Right lobe of liver (tissue), 6 donors: ENCODE measurements around the gene UGT1A4. TPM values are rescaled to one million over a fixed set of nuclear protein-coding genes. Genes with fewer than 3 reads are reported as not detected.
A peak's percentile ranks its signal among the peaks of the same experiment; 100 is the strongest.

ENCODE experiments used
- ATAC-seq, 4 donors: fragments of 200-7000 bp; cut with Tn5 transposase; one replicate each; pipeline ENCODE4 v1.9.1; 2020; ENCODE audit warnings: mild to moderate bottlenecking in 4 of 4, moderate library complexity in 4 of 4
- DNase-seq, 3 donors: peaks; one replicate each; pipeline ENCODE4 v3.0.0-alpha.2; 2020
- H3K27ac ChIP-seq, 3 donors: fragments of 200-600 bp; one replicate each; pipeline ENCODE4 v1.8.0; 2022
- H3K27me3 ChIP-seq, 2 donors: fragments of 200-600 bp; one replicate each; pipeline ENCODE4 v1.8.0; 2022
- H3K36me3 ChIP-seq, 4 donors: fragments of 200-600 bp; sonication (generic) in 1 of 4; one replicate each; pipeline versions ENCODE4 v1.5.1 to v1.8.0; 2017 to 2022; ENCODE audit warnings: control low read depth in 1 of 4
- H3K4me1 ChIP-seq, 4 donors: fragments of 200-600 bp; sonication (generic) in 1 of 4; one replicate each; pipeline versions ENCODE4 v1.5.1 to v1.8.0; 2017 to 2022; ENCODE audit warnings: control low read depth in 1 of 4
- H3K4me3 ChIP-seq, 3 donors: fragments of 200-600 bp; one replicate each; pipeline ENCODE4 v1.8.0; 2022
- H3K9me3 ChIP-seq, 4 donors: fragments of 200-600 bp; sonication (generic) in 1 of 4; one replicate each; pipeline versions ENCODE4 v1.5.1 to v1.8.0; 2017 to 2022; ENCODE audit warnings: control low read depth in 1 of 4
- POLR2A ChIP-seq: fragments of 450-650 bp; IDR thresholded peaks from one replicate; pipeline ENCODE4 v1.6.1; 2017; ENCODE audit warnings: antibody characterized with exemption, mild to moderate bottlenecking
- WGBS: methylation state at CpG from one replicate; pipeline ENCODE4 v1.1.6; 2018; ENCODE audit warnings: low coverage, low lambda C conversion rate; ENCODE audit not compliant: insufficient coverage; ENCODE audit errors: missing lambda C conversion rate; 5-methylcytosine and 5-hydroxymethylcytosine counted together
- intact Hi-C, 2 donors: fragments of 100-400 bp; cut with DNase I; formaldehyde crosslinking; loops; one replicate each; pipeline versions ENCODE4 v1.11.2 to v1.14.1; 2022
- total RNA-seq, 6 experiments: library from RNA; depleted of rRNA in 2 of 6; stranded (reverse); fragments of >200 nt in 2 of 6; fragmentation: NEBNext Ultra II Directional in 3 of 6; extraction: Animal tissue kit (Norgen Biotek cat#: 25700) in 3 of 6; gene quantifications; one replicate each; pipeline versions ENCODE4 v1.1.0 to v1.2.4, GENCODE V29; 2016 to 2023
- TF ChIP-seq, protein P1 (sequence below), 4 donors: fragments of 200-600 bp in 3 of 4; fragments of 450-650 bp in 1 of 4; IDR thresholded peaks; one replicate each; pipeline versions ENCODE4 v1.5.1 to v1.8.0; 2016 to 2022; ENCODE audit warnings: antibody characterized with exemption in 4 of 4, mild to moderate bottlenecking in 2 of 4
- donor health status: DM: no; HTN: yes; CAD: no.
- donor health status: DM: no; HTN: no; CAD: no.
- donor health status: DM: no; HTN: no; CAD: no.
- donor health status: DM: no; HTN: yes; CAD: no.
- donor health status: DM: no; HTN: yes; CAD: no.

UGT1A4 gene
- total RNA-seq, 6 experiments from 2014 or later: 98.7 to 1,011 (median 214) TPM

DNA sequence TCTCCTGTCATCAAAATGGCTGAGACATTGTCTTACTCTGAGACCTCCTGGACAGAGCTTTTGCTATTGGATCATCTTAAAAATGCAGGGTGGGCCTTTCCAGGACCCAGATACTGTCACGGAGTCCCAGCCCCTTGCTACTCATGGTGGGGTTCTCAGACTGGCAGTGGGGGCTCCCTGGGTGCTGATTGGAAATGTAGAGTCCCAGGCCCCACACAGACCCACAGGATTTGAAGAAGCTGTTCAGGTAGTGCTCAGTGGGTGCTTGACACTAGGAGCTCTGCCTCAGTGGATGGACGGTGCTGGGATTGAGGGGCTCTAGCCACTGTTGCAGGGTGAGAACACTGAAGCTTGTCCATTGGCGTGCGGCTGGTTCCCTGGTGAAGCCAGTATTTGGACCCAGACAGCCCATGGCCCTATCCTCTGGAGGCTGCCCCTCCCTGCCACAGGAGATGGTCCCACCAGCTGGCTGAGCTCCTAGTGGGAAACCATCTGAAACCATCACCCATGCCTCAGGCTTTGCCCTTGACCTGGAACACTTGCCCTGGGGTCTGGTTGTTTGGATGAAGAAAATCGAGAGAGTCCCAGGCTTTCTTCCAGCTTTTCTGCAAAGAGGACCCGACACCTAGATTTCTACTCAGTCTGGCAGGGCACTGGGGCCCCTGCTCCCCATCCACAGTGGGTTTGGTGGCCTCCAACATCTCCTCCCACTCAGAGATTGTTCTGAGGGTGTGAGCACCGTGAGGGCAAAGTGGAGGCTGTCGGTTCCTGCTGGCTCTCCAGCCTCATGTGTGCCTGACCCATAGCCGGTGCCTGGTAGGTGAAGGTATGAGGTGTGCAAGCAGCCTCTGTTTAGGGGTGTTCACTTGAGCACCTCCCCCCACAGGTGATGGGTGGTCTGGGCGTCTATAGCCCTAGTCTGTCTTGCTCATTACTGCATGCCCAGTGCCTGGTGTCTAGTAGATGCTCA, 89.7 kb downstream of the UGT1A4 start:
- no peak overlapping the region for H3K27ac ChIP-seq
- ATAC-seq: no peak
- 60% methylated on average over 3 of the region's 10 CpGs for WGBS

DNA sequence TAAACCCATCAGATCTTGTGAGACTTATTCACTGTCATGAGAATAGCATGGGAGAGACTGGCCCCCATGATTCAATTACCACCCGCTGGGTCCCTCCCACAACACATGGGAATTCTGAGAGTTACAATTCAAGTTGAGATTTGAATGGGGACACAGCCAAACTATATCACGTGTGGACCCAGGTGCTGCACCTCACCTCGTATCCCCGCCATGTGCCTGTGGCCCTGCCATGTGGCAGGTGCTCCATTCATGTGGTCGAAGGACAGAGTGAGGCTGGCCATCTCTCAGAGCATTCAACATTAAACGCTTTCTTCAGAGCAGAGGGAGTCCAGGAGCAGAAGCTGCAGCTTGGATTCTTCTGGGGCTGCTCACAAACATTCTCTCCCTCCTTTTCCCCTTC, 91.8 kb downstream of the UGT1A4 start:
- no peaks in the 10 kb centered on the region for H3K9me3 ChIP-seq
- DNase-seq (no peak), ATAC-seq (no peak)
- intact Hi-C loops: no loop called here
- no peaks in the 10 kb centered on the region for H3K4me1 ChIP-seq
- no peaks in the 10 kb centered on the region for H3K27me3 ChIP-seq
- no peak overlapping the region for H3K27ac ChIP-seq
- no peaks in the 10 kb centered on the region for H3K36me3 ChIP-seq
- no peak overlapping the region for H3K4me3 ChIP-seq
- TF ChIP-seq, protein P1, sequence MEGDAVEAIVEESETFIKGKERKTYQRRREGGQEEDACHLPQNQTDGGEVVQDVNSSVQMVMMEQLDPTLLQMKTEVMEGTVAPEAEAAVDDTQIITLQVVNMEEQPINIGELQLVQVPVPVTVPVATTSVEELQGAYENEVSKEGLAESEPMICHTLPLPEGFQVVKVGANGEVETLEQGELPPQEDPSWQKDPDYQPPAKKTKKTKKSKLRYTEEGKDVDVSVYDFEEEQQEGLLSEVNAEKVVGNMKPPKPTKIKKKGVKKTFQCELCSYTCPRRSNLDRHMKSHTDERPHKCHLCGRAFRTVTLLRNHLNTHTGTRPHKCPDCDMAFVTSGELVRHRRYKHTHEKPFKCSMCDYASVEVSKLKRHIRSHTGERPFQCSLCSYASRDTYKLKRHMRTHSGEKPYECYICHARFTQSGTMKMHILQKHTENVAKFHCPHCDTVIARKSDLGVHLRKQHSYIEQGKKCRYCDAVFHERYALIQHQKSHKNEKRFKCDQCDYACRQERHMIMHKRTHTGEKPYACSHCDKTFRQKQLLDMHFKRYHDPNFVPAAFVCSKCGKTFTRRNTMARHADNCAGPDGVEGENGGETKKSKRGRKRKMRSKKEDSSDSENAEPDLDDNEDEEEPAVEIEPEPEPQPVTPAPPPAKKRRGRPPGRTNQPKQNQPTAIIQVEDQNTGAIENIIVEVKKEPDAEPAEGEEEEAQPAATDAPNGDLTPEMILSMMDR (IDR thresholded peaks at IDR 0.05): no peak
- TF ChIP-seq POLR2A: no peak
- WGBS: 50% methylated on average over 1 of the region's 6 CpGs

More for the DNA sequence above, 89.7 kb downstream of the UGT1A4 start:
- TF ChIP-seq, protein P1 (IDR thresholded peaks at IDR 0.05): no peak
- TF ChIP-seq POLR2A: no peak
- intact Hi-C loops: no loop called here
- Histone ChIP-seq H3K4me1 (no peaks in the 10 kb centered on the region), H3K27me3 (no peaks in the 10 kb centered on the region), H3K36me3 (no peaks in the 10 kb centered on the region), H3K4me3 (no peak overlapping the region), H3K9me3 (no peaks in the 10 kb centered on the region)
- peak in 1 of 3 donors; percentile 40 for DNase-seq

DNA sequence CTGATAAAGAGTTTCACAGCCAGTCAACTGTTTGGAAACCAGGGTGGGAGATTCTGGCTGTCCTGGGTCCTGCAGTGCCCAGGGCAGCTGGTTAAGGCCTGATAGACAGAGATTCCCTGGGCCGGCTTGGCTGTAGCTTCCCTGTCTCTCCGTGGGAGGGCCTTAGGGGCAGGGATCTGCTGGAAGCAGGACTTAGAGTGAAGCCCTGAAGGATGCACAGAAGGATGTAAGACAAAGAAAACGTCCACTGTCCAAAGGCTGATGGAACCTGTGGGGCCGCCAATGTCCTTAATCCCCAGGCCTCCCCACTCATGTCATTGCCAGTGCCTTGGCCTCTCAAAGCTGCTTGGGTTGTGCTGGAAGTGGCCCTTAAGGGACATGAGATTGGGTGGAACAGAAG, 92.6 kb downstream of the UGT1A4 start:
- Histone ChIP-seq H3K27ac (no peak overlapping the region), H3K36me3 (no peaks in the 10 kb centered on the region), H3K27me3 (no peaks in the 10 kb centered on the region), H3K9me3 (no peaks in the 10 kb centered on the region), H3K4me1 (no peaks in the 10 kb centered on the region), H3K4me3 (no peak overlapping the region)
- 62% methylated on average over 3 of the region's 4 CpGs for WGBS
- TF ChIP-seq POLR2A: no peak
- TF ChIP-seq, protein P1 (IDR thresholded peaks at IDR 0.05): no peak
- DNase-seq: peak in 2 of 3 donors; percentile 21 to 24
- intact Hi-C loops: no loop called here
- ATAC-seq: no peak

DNA sequence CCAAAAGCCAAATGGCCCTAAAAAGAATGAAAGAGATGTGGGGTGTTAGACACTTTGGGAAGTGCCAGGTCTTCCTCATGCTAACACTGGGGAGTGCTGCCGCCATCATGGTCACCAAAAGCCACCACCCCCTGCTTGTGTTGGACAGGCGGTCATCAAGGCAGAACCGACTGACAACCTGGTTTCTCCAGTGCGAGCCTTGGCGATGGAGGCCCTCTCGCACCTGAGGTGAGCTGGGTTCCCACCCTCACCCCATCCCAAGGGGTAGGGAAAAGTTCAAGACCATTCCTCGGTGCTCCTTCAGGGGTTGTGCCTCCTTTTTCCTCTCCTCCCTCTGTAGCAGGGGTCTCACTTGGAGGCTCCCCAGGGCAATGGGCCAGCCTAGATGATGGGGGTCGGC, 93.2 kb downstream of the UGT1A4 start:
- H3K27ac ChIP-seq: no peak overlapping the region
- ATAC-seq: no peak
- DNase-seq: peak in 1 of 3 donors; percentile 22
- TF ChIP-seq POLR2A: no peak
- TF ChIP-seq, protein P1 (IDR thresholded peaks at IDR 0.05): no peak
- intact Hi-C loops: no loop called here
- H3K4me1 ChIP-seq: no peaks in the 10 kb centered on the region
- WGBS: 50% methylated on average over 1 of the region's 8 CpGs
- no peaks in the 10 kb centered on the region for H3K36me3 ChIP-seq
- no peaks in the 10 kb centered on the region for H3K9me3 ChIP-seq
- no peak overlapping the region for H3K4me3 ChIP-seq
- no peaks in the 10 kb centered on the region for H3K27me3 ChIP-seq
